GM19025 (cell line): ENCODE data around the gene BMPER.

Experiments
- ATAC-seq: cut with Tn5 transposase; IDR thresholded peaks from one replicate; pipeline ENCODE4 v1.9.1; 2021; ENCODE audit warnings: mild to moderate bottlenecking, low read depth, moderate library complexity; ENCODE audit not compliant: unreplicated experiment

The BMPER gene

DNA sequence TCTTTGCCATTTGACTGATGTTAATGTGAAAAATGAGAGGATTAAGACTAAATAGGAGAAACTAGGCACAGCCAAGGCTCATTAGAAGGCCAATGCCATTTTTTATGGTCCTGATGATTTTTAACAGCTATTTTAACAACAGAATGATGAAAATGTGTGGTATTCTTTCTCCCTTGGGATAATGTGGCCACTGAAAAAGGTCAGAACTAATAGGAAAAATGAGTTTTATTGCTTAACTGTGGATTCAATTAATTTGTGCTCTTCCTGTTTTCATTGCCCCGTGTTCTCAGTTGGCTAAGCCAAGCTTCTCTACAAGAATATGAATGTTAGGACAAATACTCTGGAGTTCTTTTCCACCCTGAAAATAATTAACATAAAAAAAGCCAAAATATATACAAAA is 56.6 kb downstream of the BMPER start:
- no peak for ATAC-seq

GRCh38 chr7:33964417-33965182 is 59.3 kb downstream of the BMPER start:
- no peak for ATAC-seq

- no peak for ATAC-seq
Observed at GRCh38 chr7:33965183-33965744, 59.9 kb downstream of the BMPER start.

GRCh38 chr7:33968591-33968990 is 63.3 kb downstream of the BMPER start:
- ATAC-seq, result no peak

DNA sequence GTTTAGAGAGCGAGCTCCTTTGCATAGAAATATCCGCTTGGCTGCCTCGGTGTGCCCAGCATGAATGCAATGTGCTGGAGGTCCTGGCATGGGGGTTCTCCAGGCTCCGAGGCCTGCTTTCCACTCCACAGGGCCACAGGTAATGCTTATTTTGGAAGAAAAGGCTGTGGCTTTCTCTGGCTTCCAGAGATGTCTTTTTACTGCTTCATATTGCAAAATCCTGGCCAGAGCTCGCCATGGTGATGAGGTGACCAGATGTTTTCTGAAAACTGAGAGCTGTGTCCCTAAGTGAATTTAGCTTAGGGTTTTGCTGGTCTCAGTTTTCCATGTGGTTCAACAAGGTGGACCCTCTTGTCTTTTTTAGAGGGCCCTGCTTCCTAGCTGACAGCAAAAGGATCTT is 65.2 kb downstream of the BMPER start:
- ATAC-seq, result no peak

GRCh38 chr7:33971106-33971505 is 65.8 kb downstream of the BMPER start:
- no peak for ATAC-seq

DNA sequence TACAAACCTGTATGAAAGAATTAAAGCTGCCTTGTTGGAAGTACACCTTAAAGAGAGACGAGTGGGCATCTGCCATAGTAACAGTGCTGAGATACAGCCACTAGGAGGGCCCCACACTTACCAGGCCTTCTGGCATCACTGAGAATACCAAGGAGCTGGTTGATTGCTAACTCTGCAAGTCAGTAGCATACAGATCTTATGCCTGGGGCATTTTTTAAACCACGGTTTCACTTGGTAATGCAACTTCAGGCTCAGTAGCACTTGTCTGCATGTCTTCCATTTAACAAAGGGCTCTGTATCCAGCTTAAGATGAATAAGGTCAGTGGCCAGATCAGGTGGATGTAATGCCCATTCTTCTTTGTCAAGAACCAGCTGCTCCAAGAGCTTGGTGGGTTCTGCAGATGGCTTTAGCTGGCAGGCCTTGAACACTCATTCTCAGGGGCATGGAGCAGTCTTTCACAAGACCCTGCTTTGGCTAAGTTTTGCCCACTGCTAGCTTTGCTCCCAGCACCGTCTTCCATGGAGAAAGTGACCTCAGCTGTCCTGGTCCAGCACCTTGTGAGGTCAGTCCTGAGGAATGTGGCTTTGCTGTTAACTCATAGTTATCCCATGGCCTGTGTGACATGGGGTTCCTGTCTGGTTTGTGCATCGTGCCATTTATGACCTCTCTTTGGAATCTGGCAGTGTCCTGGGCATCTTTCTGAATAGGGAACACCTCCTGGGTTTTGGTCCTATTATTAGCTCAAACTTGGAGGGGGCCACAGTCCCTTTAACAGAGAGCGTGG is 68.1 kb downstream of the BMPER start:
- no peak for ATAC-seq

DNA sequence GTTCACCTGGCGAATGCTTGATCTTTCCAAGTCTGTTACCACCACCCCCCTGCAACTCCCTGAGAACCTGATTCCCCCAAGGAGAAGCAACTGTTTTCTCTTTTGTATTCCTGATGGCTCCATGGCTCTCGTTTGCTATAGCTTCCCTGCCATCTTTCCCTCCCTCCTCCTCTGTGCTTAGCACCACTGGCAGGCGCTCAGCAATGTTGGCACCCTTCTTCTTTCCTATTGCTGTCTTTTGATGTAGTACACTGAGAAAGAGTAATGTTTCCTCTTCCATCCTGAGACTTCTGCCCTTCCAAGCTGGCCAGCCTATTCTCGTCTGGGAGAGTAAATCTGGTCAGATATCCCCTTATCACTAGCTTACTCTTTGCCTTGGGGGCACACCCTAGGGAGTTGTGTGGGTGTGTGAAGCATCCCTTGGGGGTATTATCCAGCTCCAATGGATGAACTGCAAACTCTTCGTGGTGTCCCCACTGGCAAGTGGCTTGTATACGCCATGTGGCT is 74.0 kb downstream of the BMPER start:
- no peak for ATAC-seq

GRCh38 chr7:33979807-33980355 is 74.5 kb downstream of the BMPER start:
- ATAC-seq, result no peak

DNA sequence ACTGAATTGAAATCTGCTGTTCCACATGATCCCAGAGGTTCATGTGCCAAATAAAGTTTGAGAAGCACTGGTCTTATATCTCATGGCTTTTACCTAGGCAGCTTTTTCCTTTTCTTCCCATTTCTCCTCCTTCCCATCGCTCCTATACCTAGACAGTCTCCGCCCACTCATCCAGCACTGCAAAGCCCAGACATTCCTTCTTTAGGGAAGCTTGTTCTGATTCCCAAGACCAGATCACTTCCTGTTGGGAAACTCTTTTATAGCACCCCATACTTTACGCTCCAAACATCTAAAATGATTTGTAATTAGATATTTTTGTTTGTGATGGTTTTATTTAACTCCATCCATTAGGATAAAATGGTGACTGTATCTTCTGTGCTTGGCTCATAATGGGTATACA is 75.9 kb downstream of the BMPER start:
- no peak for ATAC-seq

DNA sequence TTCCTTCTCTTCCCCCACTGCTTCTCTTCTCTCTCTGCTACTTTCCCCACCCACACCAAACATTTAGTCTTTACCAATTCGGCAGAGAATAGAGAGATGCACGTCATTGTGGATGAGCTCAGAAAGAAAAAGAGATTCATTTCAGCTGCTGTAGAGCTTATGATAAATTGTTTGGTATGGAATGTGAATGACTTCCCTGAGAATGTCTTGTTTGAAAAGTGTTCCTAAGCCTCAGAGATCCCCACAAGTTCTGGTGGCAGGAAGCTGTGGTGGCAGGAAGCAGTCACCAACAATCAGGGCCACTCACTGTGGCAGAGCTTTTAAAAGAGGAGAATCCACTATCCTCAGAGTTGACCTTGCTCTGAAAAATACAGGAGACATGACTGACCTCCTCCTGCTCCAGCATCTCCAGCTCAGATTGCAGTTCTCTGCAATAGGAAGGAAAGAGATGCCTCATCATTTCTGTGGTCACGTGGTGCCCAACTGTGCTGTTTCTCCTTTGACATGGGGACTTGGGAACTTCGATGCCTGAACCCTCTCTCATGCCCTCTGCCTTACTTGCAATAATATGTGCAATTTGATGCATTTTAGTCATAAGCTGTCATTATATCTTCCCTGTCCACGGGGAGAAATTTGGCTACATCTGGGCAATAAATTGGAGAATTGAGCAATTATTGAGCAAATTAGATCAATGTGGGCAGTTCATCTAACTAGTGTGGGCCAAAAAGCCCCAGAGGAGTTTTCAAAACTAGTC is 76.5 kb downstream of the BMPER start:
- ATAC-seq, result no peak

DNA sequence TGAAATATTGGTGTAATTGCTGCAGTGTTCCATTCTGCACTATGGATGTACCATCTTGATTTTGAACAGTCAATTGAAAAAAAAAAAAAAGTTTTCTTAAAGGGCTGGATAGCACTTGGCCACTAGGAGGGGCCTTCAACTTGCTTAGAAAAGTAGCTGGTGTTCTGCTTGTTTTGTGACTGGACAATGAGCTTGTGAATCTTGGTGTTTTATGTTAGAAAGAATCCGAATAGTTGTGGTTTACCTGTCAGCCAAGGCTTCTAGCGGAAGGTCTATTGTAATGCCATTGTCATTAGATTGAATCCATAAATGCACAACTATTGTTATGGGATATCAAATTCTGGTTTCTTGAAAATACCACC is 77.1 kb downstream of the BMPER start:
- ATAC-seq, result no peak

DNA sequence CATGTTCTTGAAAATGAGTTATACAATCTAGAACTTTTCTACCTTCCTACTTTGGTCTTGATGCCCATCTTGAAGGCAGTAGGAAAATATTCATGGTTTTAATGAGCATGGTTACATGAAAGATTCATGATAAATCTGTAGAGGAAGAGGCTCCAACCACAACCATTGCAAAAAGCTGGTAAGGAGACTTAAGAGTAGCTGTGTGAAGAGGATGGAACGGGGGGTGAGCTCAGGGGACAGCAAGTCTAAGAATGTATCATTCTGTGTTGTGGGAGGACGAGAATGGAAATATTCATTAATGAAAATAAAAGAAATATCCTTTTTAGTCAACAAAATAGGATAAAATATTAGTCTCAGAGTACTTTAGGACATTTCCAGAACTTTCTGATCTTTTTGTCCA is 81.1 kb downstream of the BMPER start:
- ATAC-seq, result no peak

DNA sequence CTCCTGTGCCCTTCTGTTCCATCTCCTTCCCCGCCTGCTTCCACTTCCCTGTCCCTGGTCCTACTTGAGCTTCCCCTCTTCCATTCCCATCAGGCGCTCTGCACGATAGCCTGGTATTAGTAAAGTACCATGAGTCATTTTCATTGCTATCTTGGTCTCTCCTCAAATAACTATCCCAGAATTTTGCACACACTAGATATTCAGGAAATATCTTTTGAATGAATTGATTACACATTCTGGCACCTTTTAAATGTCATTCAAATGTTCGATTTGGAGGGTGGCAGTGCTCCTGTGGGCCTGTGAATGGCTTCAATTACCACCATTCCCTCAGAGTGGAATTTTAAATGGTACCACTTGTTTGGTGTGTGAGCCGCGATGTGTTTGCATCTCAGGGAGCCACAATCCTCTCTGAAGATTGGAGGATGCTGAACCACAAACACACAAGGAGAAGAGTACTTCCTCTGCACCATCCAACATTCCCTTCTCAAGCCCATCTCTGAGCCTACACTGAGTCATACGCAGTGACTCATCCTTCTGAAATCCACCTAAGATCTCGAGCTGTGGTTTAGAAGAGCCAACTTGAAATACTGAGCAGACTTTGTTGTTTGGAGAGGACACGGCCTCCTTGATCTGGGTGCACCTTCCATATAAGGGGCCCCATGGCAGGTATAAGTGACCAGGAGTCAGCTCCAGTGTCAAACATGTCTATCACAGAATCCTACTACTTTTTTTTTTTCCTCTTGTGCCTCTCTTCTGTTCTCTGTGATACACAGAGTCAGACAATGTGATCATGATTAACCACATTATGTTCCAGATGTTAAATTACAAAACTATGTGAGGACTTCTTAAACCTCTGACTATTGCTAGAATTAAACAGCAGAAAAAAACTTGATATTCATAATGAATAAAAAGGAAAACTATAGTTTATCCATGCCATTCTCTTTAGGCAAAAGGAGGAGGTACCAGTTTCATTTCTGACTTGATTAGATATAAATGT is 81.9 kb downstream of the BMPER start:
- no peak for ATAC-seq

DNA sequence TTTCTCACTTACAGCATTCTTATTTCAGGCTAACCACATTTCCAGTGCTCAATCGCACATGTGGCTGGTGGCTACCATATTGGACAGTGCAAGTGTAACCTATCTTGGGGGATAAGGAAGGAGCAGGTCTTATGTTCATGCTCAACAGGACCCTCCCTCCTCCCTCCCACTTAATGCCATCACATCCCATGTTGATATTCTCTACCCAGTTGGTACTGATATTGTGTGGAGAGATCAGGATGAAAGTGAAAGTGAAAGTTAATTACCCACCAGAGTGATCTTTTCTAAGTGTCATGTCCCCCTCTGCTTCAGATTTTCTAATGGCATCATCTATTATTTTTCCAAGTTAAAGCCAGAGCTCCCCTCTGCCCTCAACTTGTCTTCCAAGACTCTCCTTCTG is 91.6 kb downstream of the BMPER start:
- ATAC-seq, result no peak

DNA sequence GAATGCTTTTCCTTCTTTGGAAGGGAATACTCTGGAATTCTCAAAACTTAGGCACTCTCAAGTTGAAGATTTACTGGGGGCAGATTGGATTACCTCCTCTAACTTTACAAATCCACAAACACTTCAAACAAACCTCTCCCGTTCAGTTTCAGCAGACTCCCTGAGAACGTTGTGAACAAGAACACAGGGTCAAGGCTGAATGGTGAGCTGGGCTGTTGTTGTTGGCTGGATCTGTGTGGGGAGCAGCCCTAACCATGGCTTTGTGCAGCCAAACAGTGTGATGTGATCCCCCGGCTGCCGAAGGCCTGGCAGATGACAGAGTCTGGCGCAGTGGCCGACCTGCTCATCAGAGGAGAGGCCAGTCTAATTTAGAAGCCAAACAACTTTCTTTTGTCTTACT is 93.1 kb downstream of the BMPER start:
- ATAC-seq, result no peak

GRCh38 chr7:34011017-34011695 is 105.8 kb downstream of the BMPER start:
- ATAC-seq, result no peak

GRCh38 chr7:34011696-34012095 is 106.4 kb downstream of the BMPER start:
- ATAC-seq, result no peak

DNA sequence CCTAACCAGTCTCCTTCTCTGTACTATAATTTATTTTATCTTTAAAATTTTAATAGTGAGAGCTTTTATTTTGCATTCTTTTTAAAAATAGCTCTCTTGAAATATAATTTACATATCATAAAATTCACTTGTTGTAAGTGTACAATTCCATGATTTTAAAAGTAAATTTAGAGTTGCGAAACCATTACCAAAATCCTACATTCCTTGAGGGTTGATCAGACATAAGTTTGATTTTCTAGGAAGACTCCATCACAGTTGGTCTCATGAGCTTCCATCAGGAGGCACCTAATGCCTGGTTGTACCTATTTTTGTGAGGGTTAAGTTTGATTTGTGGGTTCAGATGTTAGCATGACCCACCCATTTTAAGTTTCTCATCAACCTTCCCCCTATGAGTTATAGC is 108.1 kb downstream of the BMPER start:
- no peak for ATAC-seq
